HCT116 (cell line): Measurements from ENCODE around the gene TSPEAR. TPM values are rescaled to one million over a fixed set of nuclear protein-coding genes. Genes with fewer than 3 reads are reported as not detected.

Experiments
- ATAC-seq: fragments of 200-7000 bp; cut with Tn5 transposase; 2 replicates; pipeline ENCODE4 v1.9.1; 2020; ENCODE audit warnings: mild to moderate bottlenecking, moderate library complexity
- BruUV-seq: library from RNA; stranded (reverse); fragments of 400-500 nt; replicated peaks from 2 replicates; lab custom pipeline; 2021; lab: Mats Ljungman, UMichigan
- CTCF ChIA-PET: fragments of 300-600 bp; sonication (Branson Sonifier 250); formaldehyde crosslinking; loops from one replicate; lab custom pipeline; 2021; ENCODE audit warnings: antibody characterized with exemption; lab: Charles Lee
- POLR2A ChIA-PET: fragments of 300-600, 350-600 bp; sonication (Branson Sonifier 250); formaldehyde crosslinking; loops from one replicate; lab custom pipeline; 2021; ENCODE audit warnings: antibody characterized with exemption; lab: Charles Lee
- RAD21 ChIA-PET, 2 experiments: fragments of 300-600 bp; sonication (Branson Sonifier 250); formaldehyde crosslinking; loops; one replicate each; lab custom pipeline; 2023; ENCODE audit warnings: low total read pairs in 2 of 2; ENCODE audit not compliant: uncharacterized antibody in 2 of 2, unreplicated experiment in 2 of 2, low non-redundant PET in 1 of 2; lab: Charles Lee
- DNase-seq: peaks from one replicate; pipeline ENCODE4 v3.0.0-alpha.2; 2010; ENCODE audit warnings: low read depth, low spot score
- H2AFZ ChIP-seq: fragments of 200-600 bp; shearing (Covaris generic), sonication (generic); 2 replicates; pipeline ENCODE4 v1.6.1; 2017; ENCODE audit warnings: low read depth, mixed run types, mixed read lengths, antibody characterized with exemption, low read length; ENCODE audit not compliant: poor library complexity, severe bottlenecking
- H3K27ac ChIP-seq: 2 replicates; pipeline ENCODE4 v1.5.1; 2012; ENCODE audit warnings: low read depth, low read length
- H3K27me3 ChIP-seq: fragments of 200-600 bp; sonication (generic); 2 replicates; pipeline ENCODE4 v1.6.1; 2016; ENCODE audit warnings: mixed run types, low read length, mixed read lengths; ENCODE audit not compliant: insufficient read depth
- H3K36me3 ChIP-seq, 2 experiments: fragments of 200-500 bp in 1 of 2; fragments of 200-600 bp in 1 of 2; sonication (Bioruptor generic) in 1 of 2; sonication (generic) in 1 of 2; 2 replicates each; pipeline versions ENCODE4 v1.5.1 to v1.6.1; 2014 to 2016; ENCODE audit warnings: low read length in 2 of 2, inconsistent platforms in 1 of 2, mixed read lengths in 1 of 2, mixed run types in 1 of 2; ENCODE audit not compliant: insufficient read depth in 2 of 2, control insufficient read depth in 1 of 2
- H3K4me1 ChIP-seq, 2 experiments: fragments of 200-600 bp in 1 of 2; sonication (generic) in 1 of 2; 2 replicates each; pipeline versions ENCODE4 v1.5.1 to v1.6.1; 2012 to 2017; ENCODE audit warnings: low read length in 2 of 2, inconsistent platforms in 1 of 2, mild to moderate bottlenecking in 1 of 2, mixed read lengths in 1 of 2, mixed run types in 1 of 2, moderate library complexity in 1 of 2; ENCODE audit not compliant: insufficient read depth in 2 of 2, control insufficient read depth in 1 of 2
- H3K4me2 ChIP-seq: fragments of 200-600 bp; sonication (generic); 2 replicates; pipeline ENCODE4 v1.6.1; 2017; ENCODE audit warnings: mixed run types, low read length, mixed read lengths
- H3K4me3 ChIP-seq, 2 experiments: fragments of 200-600 bp in 1 of 2; sonication (generic) in 1 of 2; replicated peaks in 1 of 2; 2 replicates each; pipeline ENCODE4 v1.5.1; 2011 to 2016; ENCODE audit warnings: low read length in 2 of 2, control low read depth in 1 of 2, low read depth in 1 of 2, mild to moderate bottlenecking in 1 of 2, mixed read lengths in 1 of 2, mixed run types in 1 of 2
- H3K79me2 ChIP-seq: fragments of 200-600 bp; sonication (generic); 2 replicates; pipeline ENCODE4 v1.6.1; 2017; ENCODE audit warnings: mild to moderate bottlenecking, mixed run types, low read length, moderate library complexity, mixed read lengths; ENCODE audit not compliant: insufficient read depth
- H3K9ac ChIP-seq: fragments of 200-600 bp; sonication (generic); 2 replicates; pipeline ENCODE4 v1.6.1; 2016; ENCODE audit warnings: low read length, mixed read lengths
- H3K9me2 ChIP-seq: fragments of 200-600 bp; sonication (generic), shearing (Covaris generic); 2 replicates; pipeline ENCODE4 v1.6.1; 2017; ENCODE audit warnings: mixed run types, mild to moderate bottlenecking, moderate library complexity; ENCODE audit not compliant: insufficient read depth
- H3K9me3 ChIP-seq, 2 experiments: fragments of 200-500 bp in 1 of 2; fragments of 200-600 bp in 1 of 2; sonication (Bioruptor generic) in 1 of 2; sonication (generic) in 1 of 2; 2 replicates each; pipeline ENCODE4 v1.6.1; 2014 to 2017; ENCODE audit warnings: low read length in 2 of 2, mixed read lengths in 2 of 2, inconsistent platforms in 1 of 2, low read depth in 1 of 2, mild to moderate bottlenecking in 1 of 2, mixed run types in 1 of 2, moderate library complexity in 1 of 2; ENCODE audit not compliant: control insufficient read depth in 1 of 2, insufficient read depth in 1 of 2
- H4K20me1 ChIP-seq: fragments of 200-600 bp; sonication (generic), shearing (Covaris generic); 2 replicates; pipeline ENCODE4 v1.6.1; 2017; ENCODE audit warnings: mixed run types, mild to moderate bottlenecking, moderate library complexity; ENCODE audit not compliant: insufficient read depth
- CBX3 ChIP-seq: IDR thresholded peaks from 2 replicates; pipeline ENCODE4 v1.6.1; 2012; ENCODE audit warnings: low read depth
- CTCF ChIP-seq, 3 experiments: fragments of 200-600 bp in 1 of 3; sonication (generic) in 1 of 3; IDR thresholded peaks in 2 of 3; conservative IDR thresholded peaks in 1 of 3; 2 replicates each; pipeline ENCODE4 v1.5.1; 2012 to 2017; ENCODE audit warnings: low read depth in 2 of 3, low read length in 2 of 3, antibody characterized with exemption in 1 of 3, borderline replicate concordance in 1 of 3, control low read depth in 1 of 3, mild to moderate bottlenecking in 1 of 3, mixed read lengths in 1 of 3, mixed run types in 1 of 3, moderate library complexity in 1 of 3; ENCODE audit not compliant: insufficient read depth in 1 of 3
- JUND ChIP-seq: IDR thresholded peaks from 2 replicates; pipeline ENCODE4 v1.6.1; 2012
- POLR2A ChIP-seq: IDR thresholded peaks from 2 replicates; pipeline ENCODE4 v1.7.0; 2011; ENCODE audit warnings: borderline replicate concordance; ENCODE audit not compliant: insufficient read depth, insufficient read length; ENCODE audit errors: extremely low read depth
- POLR2AphosphoS5 ChIP-seq: IDR thresholded peaks from 2 replicates; pipeline ENCODE4 v1.6.1; 2011; ENCODE audit warnings: mild to moderate bottlenecking, low read depth, low read length, moderate library complexity
- TCF7L2 ChIP-seq: IDR thresholded peaks from 2 replicates; pipeline ENCODE4 v1.7.0; 2011; ENCODE audit warnings: borderline replicate concordance, inconsistent platforms; ENCODE audit not compliant: insufficient read depth, insufficient read length; ENCODE audit errors: extremely low read depth
- ZFX ChIP-seq: fragments of 450-650 bp; IDR thresholded peaks from 2 replicates; pipeline ENCODE4 v1.6.1; 2017
- ZNF274 ChIP-seq: fragments of 200-500 bp; sonication (Bioruptor generic); IDR thresholded peaks from 2 replicates; pipeline ENCODE4 v1.6.1; 2014; ENCODE audit warnings: mild to moderate bottlenecking, low read depth, low read length, inconsistent platforms
- intact Hi-C: fragments of 100-400 bp; cut with micrococcal nuclease; formaldehyde crosslinking; loops from 2 replicates; pipeline ENCODE4 v1.10.0; 2022
- total RNA-seq: library from RNA; stranded (reverse); gene quantifications from one replicate; pipeline ENCODE4 v1.2.1, GENCODE V29; 2021; ENCODE audit not compliant: unreplicated experiment
- TF ChIP-seq, protein P1 (sequence below): IDR thresholded peaks from 2 replicates; pipeline ENCODE4 v1.6.1; 2012
- TF ChIP-seq, protein P2 (sequence below): IDR thresholded peaks from 2 replicates; pipeline ENCODE4 v1.6.1; 2012

TSPEAR gene
- total RNA-seq, 1 experiment from 2014 or later, result not detected

DNA sequence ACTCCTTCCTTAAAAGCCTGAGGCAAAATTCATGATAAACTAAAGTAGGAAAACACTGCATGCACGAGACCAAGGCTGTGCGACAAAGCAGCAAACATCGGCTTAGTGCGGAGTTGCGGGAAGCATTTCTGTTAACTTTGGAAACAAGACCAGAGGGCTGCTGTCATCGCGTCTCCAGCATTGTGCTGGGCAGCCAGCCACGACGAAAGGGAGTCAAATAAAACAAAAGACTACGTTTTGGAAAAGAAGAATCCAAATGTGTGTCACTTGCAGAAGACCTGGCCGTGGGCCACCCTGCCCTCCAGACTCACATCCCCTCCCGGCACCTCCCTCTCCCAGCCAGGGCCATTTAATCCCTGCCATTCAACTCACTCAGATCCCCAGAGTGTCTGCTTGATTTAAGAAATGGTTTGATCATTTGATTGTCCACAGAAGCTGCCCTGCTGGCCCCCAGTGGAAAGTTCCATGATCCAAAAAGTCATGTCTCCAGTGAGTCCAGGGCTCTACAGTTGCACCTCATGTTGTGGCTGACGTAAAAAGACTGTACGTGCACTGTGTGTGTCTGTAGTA lies 67.5 kb downstream of the TSPEAR start:
- no peak for TF ChIP-seq POLR2A
- Histone ChIP-seq H4K20me1 (no peaks in the 10 kb centered on the region), H3K36me3 (no peaks in the 10 kb centered on the region), H3K27me3 (peaks cover 6% of the 10 kb centered on the region; the same call in 1 of the 2 replicates), H3K27ac (no peak overlapping the region), H2AFZ (no peak overlapping the region), H3K9me2 (no peaks in the 10 kb centered on the region), H3K4me1 (no peaks in the 10 kb centered on the region), H3K4me3 (no peak overlapping the region), H3K4me2 (no peak overlapping the region), H3K9ac (no peak overlapping the region), H3K9me3 (peaks cover 6 to 17% of the 10 kb centered on the region in 2 experiments; a peak in 2 of 4 replicates), H3K79me2 (no peaks in the 10 kb centered on the region)
- intact Hi-C loops, result no loop called here
- ATAC-seq (no peak), DNase-seq (no peak)
- CTCF ChIA-PET, result no interaction called here
- POLR2A ChIA-PET, result no interaction called here
- RAD21 ChIA-PET, result no interaction called here
- no TSS peak for BruUV-seq

- no peak overlapping the region for H2AFZ ChIP-seq
- no peaks in the 10 kb centered on the region for H4K20me1 ChIP-seq
- no peak overlapping the region for H3K9ac ChIP-seq
- DNase-seq, result no peak
- no peaks in the 10 kb centered on the region for H3K36me3 ChIP-seq
- POLR2A ChIA-PET, result no interaction called here
- no peak overlapping the region for H3K4me2 ChIP-seq
- no peak for ATAC-seq
- no TSS peak for BruUV-seq
- no peaks in the 10 kb centered on the region for H3K9me2 ChIP-seq
- RAD21 ChIA-PET, result no interaction called here
- H3K27me3 ChIP-seq, result peaks cover 6% of the 10 kb centered on the region; the same call in 1 of the 2 replicates
- no peak overlapping the region for H3K4me3 ChIP-seq
- H3K27ac ChIP-seq, result no peak overlapping the region
- CTCF ChIA-PET, result no interaction called here
- no peaks in the 10 kb centered on the region for H3K79me2 ChIP-seq
- peaks cover 6 to 17% of the 10 kb centered on the region in 2 experiments; a peak in 2 of 4 replicates for H3K9me3 ChIP-seq
- TF ChIP-seq, protein P1, sequence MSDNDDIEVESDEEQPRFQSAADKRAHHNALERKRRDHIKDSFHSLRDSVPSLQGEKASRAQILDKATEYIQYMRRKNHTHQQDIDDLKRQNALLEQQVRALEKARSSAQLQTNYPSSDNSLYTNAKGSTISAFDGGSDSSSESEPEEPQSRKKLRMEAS, result no peak
- TF ChIP-seq ZFX, result no peak
- no peak for TF ChIP-seq POLR2AphosphoS5
- no peak for TF ChIP-seq ZNF274
- TF ChIP-seq JUND, result no peak
- no peak for TF ChIP-seq CBX3
- TF ChIP-seq TCF7L2, result no peak
- TF ChIP-seq, protein P2, sequence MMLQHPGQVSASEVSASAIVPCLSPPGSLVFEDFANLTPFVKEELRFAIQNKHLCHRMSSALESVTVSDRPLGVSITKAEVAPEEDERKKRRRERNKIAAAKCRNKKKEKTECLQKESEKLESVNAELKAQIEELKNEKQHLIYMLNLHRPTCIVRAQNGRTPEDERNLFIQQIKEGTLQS, result no peak
- TF ChIP-seq CTCF (IDR thresholded peaks at IDR 0.05 in 2 of 3, conservative IDR thresholded peaks at IDR 0.05 in 1 of 3; ENCODE audit: borderline replicate concordance in 1 of 3, insufficient read depth in 1 of 3, low read depth in 2 of 3, low read length in 2 of 3), result no peak
- H3K4me1 ChIP-seq, result no peaks in the 10 kb centered on the region
- intact Hi-C loops, result no loop called here
Measured at GRCh38 chr21:44640761-44641160, 70.6 kb downstream of the TSPEAR start.
